ENCODE measurements around the gene REEP1.
A peak's percentile ranks its signal among the peaks of the same experiment; 100 is the strongest.

Gene REEP1

DNA sequence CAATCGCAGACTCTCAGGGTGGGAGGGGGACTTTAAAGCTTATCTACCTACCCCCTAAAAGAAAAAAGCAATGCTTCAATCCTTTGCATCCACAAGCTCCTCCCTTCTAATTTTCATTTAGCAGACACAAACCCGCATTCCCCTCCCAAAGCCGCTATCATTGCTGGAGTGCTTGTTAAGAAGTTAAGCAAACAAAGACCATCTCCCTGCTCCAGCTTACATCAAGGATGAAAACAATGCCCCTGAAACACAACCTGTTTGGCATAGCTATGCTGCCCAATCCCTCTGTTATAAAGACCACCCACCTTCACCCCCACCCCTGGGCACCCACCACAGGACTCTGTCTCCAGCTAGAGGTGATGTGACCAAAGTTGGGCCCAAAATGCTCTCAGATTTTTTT lies 33.0 kb downstream of the REEP1 start:
- H3K4me3 ChIP-seq (replicated peaks; ENCODE audit: low read depth, low read length): no peak overlapping the region
- TF ChIP-seq, protein P1, sequence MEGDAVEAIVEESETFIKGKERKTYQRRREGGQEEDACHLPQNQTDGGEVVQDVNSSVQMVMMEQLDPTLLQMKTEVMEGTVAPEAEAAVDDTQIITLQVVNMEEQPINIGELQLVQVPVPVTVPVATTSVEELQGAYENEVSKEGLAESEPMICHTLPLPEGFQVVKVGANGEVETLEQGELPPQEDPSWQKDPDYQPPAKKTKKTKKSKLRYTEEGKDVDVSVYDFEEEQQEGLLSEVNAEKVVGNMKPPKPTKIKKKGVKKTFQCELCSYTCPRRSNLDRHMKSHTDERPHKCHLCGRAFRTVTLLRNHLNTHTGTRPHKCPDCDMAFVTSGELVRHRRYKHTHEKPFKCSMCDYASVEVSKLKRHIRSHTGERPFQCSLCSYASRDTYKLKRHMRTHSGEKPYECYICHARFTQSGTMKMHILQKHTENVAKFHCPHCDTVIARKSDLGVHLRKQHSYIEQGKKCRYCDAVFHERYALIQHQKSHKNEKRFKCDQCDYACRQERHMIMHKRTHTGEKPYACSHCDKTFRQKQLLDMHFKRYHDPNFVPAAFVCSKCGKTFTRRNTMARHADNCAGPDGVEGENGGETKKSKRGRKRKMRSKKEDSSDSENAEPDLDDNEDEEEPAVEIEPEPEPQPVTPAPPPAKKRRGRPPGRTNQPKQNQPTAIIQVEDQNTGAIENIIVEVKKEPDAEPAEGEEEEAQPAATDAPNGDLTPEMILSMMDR (IDR thresholded peaks at IDR 0.05; ENCODE audit: low read length, missing control alignments): no peak
- DNase-seq (ENCODE audit: low read depth): no peak

- no peak overlapping the region for H3K4me3 ChIP-seq (replicated peaks; ENCODE audit: low read depth, low read length)
- TF ChIP-seq, protein P1 (IDR thresholded peaks at IDR 0.05; ENCODE audit: low read length, missing control alignments): no peak
- DNase-seq (ENCODE audit: low read depth): no peak
These were observed 35.1 kb downstream of the REEP1 start for GRCh38 chr2:86302320-86302719.

DNA sequence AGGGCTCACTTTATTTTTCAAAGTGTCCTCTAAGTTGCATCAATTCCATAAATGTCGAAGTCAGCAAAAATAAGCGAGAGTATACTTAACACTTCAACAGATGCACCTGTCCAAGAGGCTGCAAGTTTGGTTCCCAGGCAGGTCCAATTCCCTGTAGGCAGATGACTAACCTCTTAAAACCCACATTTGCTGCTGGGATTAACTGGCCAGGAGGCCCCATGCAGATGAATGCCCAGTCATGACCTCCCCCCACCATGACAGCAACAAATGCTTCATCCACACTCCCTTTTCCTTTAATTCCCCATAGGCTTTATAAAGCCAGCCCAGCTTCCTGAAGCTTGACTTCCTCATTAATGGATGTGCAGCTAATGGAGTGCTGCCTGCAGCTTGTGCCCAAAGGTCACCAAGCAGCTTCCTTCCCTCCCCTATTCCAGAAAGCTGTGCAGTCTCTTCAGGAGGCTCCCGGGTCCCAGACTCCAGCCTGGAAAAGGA lies 35.7 kb downstream of the REEP1 start:
- H3K4me3 ChIP-seq (replicated peaks; ENCODE audit: low read depth, low read length): no peak overlapping the region
- TF ChIP-seq, protein P1 (IDR thresholded peaks at IDR 0.05; ENCODE audit: low read length, missing control alignments): no peak
- no peak for DNase-seq (ENCODE audit: low read depth)

- H3K4me3 ChIP-seq (replicated peaks; ENCODE audit: low read depth, low read length): no peak overlapping the region
- DNase-seq (ENCODE audit: low read depth): no peak
- TF ChIP-seq, protein P1 (IDR thresholded peaks at IDR 0.05; ENCODE audit: low read length, missing control alignments): no peak
These were observed 36.4 kb downstream of the REEP1 start for GRCh38 chr2:86301009-86301408.

- H3K4me3 ChIP-seq (replicated peaks; ENCODE audit: low read depth, low read length): no peak overlapping the region
- no peak for DNase-seq (ENCODE audit: low read depth)
- TF ChIP-seq, protein P1 (IDR thresholded peaks at IDR 0.05; ENCODE audit: low read length, missing control alignments): no peak
These were observed 36.9 kb downstream of the REEP1 start for GRCh38 chr2:86300496-86300895.

DNA sequence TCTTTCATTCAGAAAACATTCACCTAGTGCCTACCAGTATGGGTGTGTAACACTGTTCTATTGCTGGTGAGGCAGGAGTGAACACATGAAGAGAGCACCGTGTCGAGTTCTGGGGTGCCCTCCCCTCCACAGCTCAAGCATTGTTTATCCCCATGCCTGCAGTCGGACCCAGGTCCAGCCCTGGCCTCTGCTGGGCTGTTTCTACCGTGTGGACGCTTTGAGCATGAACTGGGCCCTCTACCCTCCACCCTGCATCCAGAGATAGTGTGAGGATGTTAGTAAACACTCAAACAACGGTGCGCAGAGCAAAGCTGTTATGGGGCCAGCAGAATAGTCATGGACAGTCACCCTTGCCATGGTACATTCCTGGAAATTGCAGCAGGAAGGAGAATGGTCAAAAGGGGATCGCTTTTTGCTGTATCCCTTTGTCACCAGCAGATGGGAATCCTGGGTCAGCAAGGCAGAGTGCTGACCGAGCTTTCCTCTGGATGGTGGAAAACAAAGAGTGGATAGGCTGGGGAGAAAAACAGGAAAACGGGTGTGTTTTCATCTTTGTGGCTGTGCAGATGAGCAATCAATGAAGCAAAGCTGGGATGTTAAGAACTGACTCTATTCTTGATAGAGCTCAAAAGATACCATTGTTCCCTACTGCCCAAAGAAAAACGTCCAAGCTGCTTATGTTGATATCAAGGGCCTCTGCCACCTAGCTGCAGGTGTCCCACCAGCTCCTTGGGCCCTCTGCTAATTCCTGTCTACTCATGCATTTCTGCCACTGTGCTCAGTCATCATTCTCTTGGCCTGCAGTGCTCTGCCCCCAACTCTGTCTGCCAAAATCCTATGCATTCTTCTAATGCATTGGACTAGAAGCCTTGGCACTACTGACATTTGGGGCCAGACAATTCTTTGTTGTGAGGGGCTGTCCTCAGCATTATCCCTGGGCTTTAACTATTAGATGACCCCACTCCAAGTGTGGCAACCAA lies 38.7 kb downstream of the REEP1 start:
- TF ChIP-seq, protein P1 (IDR thresholded peaks at IDR 0.05; ENCODE audit: low read length, missing control alignments): peak; percentile 29
- H3K4me3 ChIP-seq (replicated peaks; ENCODE audit: low read depth, low read length): no peak overlapping the region
- DNase-seq (ENCODE audit: low read depth): peak; percentile 24

Measured in fibroblast of pulmonary artery (primary cell).